HepG2 (cell line): ENCODE data around the gene ANO1. TPM values are rescaled to one million over a fixed set of nuclear protein-coding genes. Genes with fewer than 3 reads are reported as not detected.
A peak's percentile ranks its signal among the peaks of the same experiment; 100 is the strongest.

Experiments
- ATAC-seq: fragments of 200-7000 bp; cut with Tn5 transposase; 3 replicates; pipeline ENCODE4 v1.9.1; 2020; ENCODE audit warnings: mild to moderate bottlenecking, moderate library complexity
- BruUV-seq: library from RNA; stranded (reverse); fragments of 400-500 nt; replicated peaks from 2 replicates; lab custom pipeline; 2021; lab: Mats Ljungman, UMichigan
- CTCF ChIA-PET: fragments of 300-600 bp; formaldehyde crosslinking; extraction: SDS; loops from one replicate; lab custom pipeline; 2021; ENCODE audit warnings: low total read pairs, inconsistent platforms, low intra/inter-chr PET ratio; lab: Yijun Ruan, JAX
- POLR2A ChIA-PET: fragments of 350-600 bp; sonication (Branson Sonifier 250); formaldehyde crosslinking; loops from one replicate; lab custom pipeline; 2020; ENCODE audit warnings: antibody characterized with exemption, inconsistent platforms; lab: Yijun Ruan, JAX
- DNase-seq: peaks from one replicate; pipeline ENCODE4 v3.0.0-alpha.2; 2015; ENCODE audit warnings: low spot score
- FAIRE-seq: peaks from 3 replicates; lab custom pipeline; 2011; peaks lifted over from hg19 to GRCh38; lab: Jason Lieb, UNC
- H2AFZ ChIP-seq: one replicate; pipeline ENCODE4 v1.6.1; 2011; ENCODE audit warnings: low read length, inconsistent platforms
- H3K27ac ChIP-seq: fragments of 300-600 bp; 3 replicates; pipeline ENCODE4 v1.8.0; 2011; ENCODE audit warnings: mixed run types, mild to moderate bottlenecking, mixed read lengths, low read length, inconsistent platforms; ENCODE audit not compliant: insufficient read depth; ENCODE audit errors: extremely low read length
- H3K27me3 ChIP-seq, 2 experiments: fragments of 200-600 bp in 1 of 2; 2 replicates in 1 of 2; 3 replicates in 1 of 2; pipeline versions ENCODE4 v1.6.0 to v1.8.0; 2011; ENCODE audit warnings: low read length in 2 of 2, mild to moderate bottlenecking in 2 of 2, moderate library complexity in 2 of 2, inconsistent platforms in 1 of 2; ENCODE audit not compliant: insufficient read depth in 2 of 2, control insufficient read depth in 1 of 2
- H3K36me3 ChIP-seq, 2 experiments: fragments of 200-600 bp in 1 of 2; replicated peaks in 1 of 2; 2 replicates in 1 of 2; 3 replicates in 1 of 2; pipeline versions ENCODE4 v1.5.1 to v1.8.0; 2011; ENCODE audit warnings: low read length in 2 of 2, inconsistent platforms in 1 of 2; ENCODE audit not compliant: insufficient read depth in 2 of 2, control insufficient read depth in 1 of 2
- H3K4me1 ChIP-seq: 2 replicates; pipeline ENCODE4 v1.5.1; 2012; ENCODE audit warnings: low read length, inconsistent platforms; ENCODE audit not compliant: insufficient read depth
- H3K4me2 ChIP-seq: 2 replicates; pipeline ENCODE4 v1.6.0; 2011; ENCODE audit warnings: low read depth, low read length, inconsistent platforms
- H3K4me3 ChIP-seq, 3 experiments: fragments of 200-600 bp in 1 of 3; sonication (generic), shearing (Covaris generic) in 1 of 3; replicated peaks in 1 of 3; 2 replicates each; pipeline ENCODE4 v1.5.1; 2011 to 2016; ENCODE audit warnings: low read length in 3 of 3, inconsistent platforms in 2 of 3, low read depth in 2 of 3, mild to moderate bottlenecking in 2 of 3, control low read depth in 1 of 3, mixed read lengths in 1 of 3; ENCODE audit not compliant: insufficient read depth in 1 of 3
- H3K79me2 ChIP-seq: one replicate; pipeline ENCODE4 v1.6.1; 2011; ENCODE audit warnings: low read length, inconsistent platforms; ENCODE audit not compliant: insufficient read depth
- H3K9ac ChIP-seq: 2 replicates; pipeline ENCODE4 v1.6.0; 2011; ENCODE audit warnings: mild to moderate bottlenecking, low read depth, low read length, inconsistent platforms; ENCODE audit not compliant: insufficient read depth
- H3K9me3 ChIP-seq: 2 replicates; pipeline ENCODE4 v1.5.1; 2012; ENCODE audit warnings: mild to moderate bottlenecking, low read length
- H4K20me1 ChIP-seq: 2 replicates; pipeline ENCODE4 v1.6.0; 2011; ENCODE audit warnings: inconsistent platforms, mild to moderate bottlenecking, low read length, moderate library complexity; ENCODE audit not compliant: insufficient read depth
- ATAD3A ChIP-seq: sonication (generic); formaldehyde crosslinking; IDR thresholded peaks from 2 replicates; pipeline ENCODE4 v1.4.0; 2020; ENCODE audit warnings: missing genetic modification reagents
- KAT2B ChIP-seq: fragments of 150-350 bp; IDR thresholded peaks from 2 replicates; pipeline ENCODE4 v1.6.1; 2014; ENCODE audit warnings: low read depth, low read length, borderline replicate concordance
- MAZ ChIP-seq, 2 experiments: sonication (generic) in 1 of 2; formaldehyde crosslinking in 1 of 2; IDR thresholded peaks; 2 replicates each; pipeline versions ENCODE4 v1.5.0 to v1.6.1; 2012 to 2020; ENCODE audit warnings: low read depth in 2 of 2, mild to moderate bottlenecking in 2 of 2, borderline replicate concordance in 1 of 2, improper control_type of control experiment in 1 of 2, low read length in 1 of 2, missing genetic modification reagents in 1 of 2, moderate library complexity in 1 of 2
- NAIF1 ChIP-seq: sonication (generic); formaldehyde crosslinking; IDR thresholded peaks from 2 replicates; pipeline ENCODE4 v1.5.0; 2020; ENCODE audit warnings: mild to moderate bottlenecking, missing genetic modification reagents, borderline replicate concordance
- POLR2A ChIP-seq, 2 experiments: IDR thresholded peaks; 2 replicates each; pipeline ENCODE4 v1.6.1; 2011; ENCODE audit warnings: low read depth in 2 of 2, low read length in 2 of 2, mild to moderate bottlenecking in 1 of 2, moderate library complexity in 1 of 2; ENCODE audit not compliant: insufficient read depth in 1 of 2
- SPEN ChIP-seq: sonication (generic); formaldehyde crosslinking; IDR thresholded peaks from 2 replicates; pipeline ENCODE4 v1.5.1; 2020; ENCODE audit warnings: low read depth, mild to moderate bottlenecking, missing genetic modification reagents
- XRCC5 ChIP-seq: fragments of 200-400 bp; formaldehyde crosslinking; optimal IDR thresholded peaks from 2 replicates; pipeline ENCODE3; 2017; ENCODE audit warnings: mild to moderate bottlenecking, low read length
- ZC3H4 ChIP-seq: sonication (generic); formaldehyde crosslinking; IDR thresholded peaks from 2 replicates; pipeline ENCODE4 v1.4.0; 2020; ENCODE audit warnings: missing genetic modification reagents, borderline replicate concordance
- ZNF17 ChIP-seq: sonication (generic); formaldehyde crosslinking; IDR thresholded peaks from 2 replicates; pipeline ENCODE4 v1.5.0; 2020; ENCODE audit warnings: mild to moderate bottlenecking, missing genetic modification reagents
- ZNF367 ChIP-seq: sonication (generic); formaldehyde crosslinking; IDR thresholded peaks from 2 replicates; pipeline ENCODE4 v1.4.0; 2020; ENCODE audit warnings: missing genetic modification reagents, borderline replicate concordance
- ZNF564 ChIP-seq: sonication (generic); formaldehyde crosslinking; IDR thresholded peaks from 2 replicates; pipeline ENCODE4 v1.8.1; 2023; ENCODE audit warnings: mild to moderate bottlenecking, missing genetic modification reagents
- ZNF589 ChIP-seq: sonication (generic); formaldehyde crosslinking; conservative IDR thresholded peaks from 2 replicates; pipeline ENCODE4 v1.8.0; 2022; ENCODE audit warnings: mild to moderate bottlenecking, moderate library complexity, missing genetic modification reagents
- WGBS: methylation state at CpG from one replicate; pipeline ENCODE4 v1.1.6; 2017; ENCODE audit warnings: low lambda C conversion rate; 5-methylcytosine and 5-hydroxymethylcytosine counted together
- in situ Hi-C: cut with HindIII; loops from 2 replicates; pipeline ENCODE4 v1.10.0; 2017; ENCODE audit warnings: low pct_unique_long_range_greater_than_20kb; ENCODE audit not compliant: extremely low pct_ligation_motif_present
- intact Hi-C: fragments of 100-400 bp; cut with micrococcal nuclease; formaldehyde crosslinking; loops from one replicate; pipeline ENCODE4 v1.10.0; 2022; ENCODE audit not compliant: unreplicated experiment
- polyA plus RNA-seq, 8 experiments: library from polyadenylated mRNA; depleted of rRNA in 3 of 8; stranded (reverse) in 7 of 8; unstranded in 1 of 8; fragments of >200 nt; fragmentation: Illumina TruSeq in 4 of 8; extraction: Trizol in 4 of 8; gene quantifications; 2 replicates each; pipeline versions ENCODE4 v1.2.1 to v1.2.3, GENCODE V29; 2011 to 2016; ENCODE audit warnings: low read depth in 4 of 8, missing spikeins in 1 of 8, mixed read lengths in 1 of 8; ENCODE audit not compliant: insufficient read depth in 1 of 8
- total RNA-seq, 5 experiments: library from RNA; depleted of rRNA; stranded (reverse); fragments of >200 nt; fragmentation: Illumina TruSeq; extraction: Trizol; gene quantifications; 2 replicates each; pipeline ENCODE4 v1.2.3, GENCODE V29; 2016; ENCODE audit warnings: low read depth in 1 of 5
- TF ChIP-seq, protein P1 (sequence below): IDR thresholded peaks from 2 replicates; pipeline ENCODE4 v1.6.1; 2016; ENCODE audit warnings: mild to moderate bottlenecking, missing biosample characterization, missing genetic modification reagents
- TF ChIP-seq, protein P2 (sequence below): sonication (generic); formaldehyde crosslinking; IDR thresholded peaks from 2 replicates; pipeline ENCODE4 v1.5.1; 2020; ENCODE audit warnings: mild to moderate bottlenecking, missing genetic modification reagents, moderate library complexity
- TF ChIP-seq, protein P3 (sequence below): IDR thresholded peaks from 2 replicates; pipeline ENCODE4 v1.6.1; 2016; ENCODE audit warnings: low read depth, borderline replicate concordance
- TF ChIP-seq, protein P4 (sequence below): sonication (generic); formaldehyde crosslinking; conservative IDR thresholded peaks from 2 replicates; pipeline ENCODE4 v1.8.0; 2022; ENCODE audit warnings: low read depth, missing genetic modification reagents

The ANO1 gene
- total and polyA plus RNA-seq, 2 of the 13 experiments (the other 11 are each of a cell fraction or from before 2014, with no cell fraction given), result not detected

DNA sequence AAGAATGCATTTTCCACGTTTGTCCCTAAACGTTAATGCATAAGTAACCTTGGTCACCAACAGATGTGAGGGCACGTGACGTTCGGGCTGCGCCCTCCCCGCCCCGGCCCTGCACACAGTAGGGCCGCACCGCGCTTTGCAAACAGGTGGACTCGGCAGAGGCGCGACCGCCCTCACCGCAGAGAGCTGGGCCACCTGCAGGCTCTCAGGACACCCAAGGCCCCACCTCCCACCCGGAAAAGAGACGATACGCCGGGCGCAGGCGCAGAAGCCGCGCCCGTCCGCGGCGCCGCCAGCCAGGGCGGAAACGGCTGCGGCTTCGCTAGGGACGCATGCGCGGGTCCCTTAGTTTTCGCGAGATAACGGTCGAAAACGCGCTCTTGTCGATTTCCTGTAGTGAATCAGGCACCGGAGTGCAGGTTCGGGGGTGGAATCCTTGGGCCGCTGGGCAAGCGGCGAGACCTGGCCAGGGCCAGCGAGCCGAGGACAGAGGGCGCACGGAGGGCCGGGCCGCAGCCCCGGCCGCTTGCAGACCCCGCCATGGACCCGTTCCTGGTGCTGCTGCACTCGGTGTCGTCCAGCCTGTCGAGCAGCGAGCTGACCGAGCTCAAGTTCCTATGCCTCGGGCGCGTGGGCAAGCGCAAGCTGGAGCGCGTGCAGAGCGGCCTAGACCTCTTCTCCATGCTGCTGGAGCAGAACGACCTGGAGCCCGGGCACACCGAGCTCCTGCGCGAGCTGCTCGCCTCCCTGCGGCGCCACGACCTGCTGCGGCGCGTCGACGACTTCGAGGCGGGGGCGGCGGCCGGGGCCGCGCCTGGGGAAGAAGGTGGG lies 125.0 kb downstream of the ANO1 start, which contains the start of gene FADD:
FADD (plus strand) TSS at position 377 of the 831 bp plus-strand sequence; CDS start at position 541, 164 bp downstream.
- Histone ChIP-seq H3K9me3 (peaks cover 11% of the 10 kb centered on the region), H3K4me2 (peak within 1 kb of the TSS; percentile 91), H3K9ac (peak within 1 kb of the TSS; percentile 97), H3K4me1 (peaks cover 19% of the 10 kb centered on the region), H3K27ac (peak within 1 kb of the TSS; percentile 88), H2AFZ (no peak within 1 kb of the TSS), H3K36me3 (peaks cover 9 to 23% of the 10 kb centered on the region in 2 experiments; a peak in 4 of 5 replicates), H4K20me1 (peaks cover 17% of the 10 kb centered on the region; the same call in 1 of the 2 replicates), H3K27me3 (no peaks in the 10 kb centered on the region; a peak in 1 of 5 replicates), H3K4me3 (peak within 1 kb of the TSS; percentile 78 to 90 (median 84)), H3K79me2 (peaks cover 20% of the 10 kb centered on the region)
- DNase-seq, result peak; percentile 91
- BruUV-seq, result no TSS peak
- POLR2A ChIA-PET, result interaction anchor here (0.6 to 2.7 kb wide), 6 partner anchors 9 to 519 kb away, joined by 3 to 14 read pairs (median 3); no protein-coding TSS in a partner anchor
- intact Hi-C loops (loop anchor here (10.0 kb wide), 1 partner anchor 72 kb away; the partner anchor contains the start of gene PPFIA1), in situ Hi-C loops (no loop called here)
- CTCF ChIA-PET, result no interaction called here
- peak; percentile 44 for FAIRE-seq
- ATAC-seq, result peak; percentile 81
- 2% methylated on average over 10 of the region's 91 CpGs for WGBS
- TF ChIP-seq ZNF17 (CRISPR knock-in tag), result no peak
- peak; percentile 77 to 87 for TF ChIP-seq POLR2A (IDR thresholded peaks at IDR 0.05; ENCODE audit: insufficient read depth in 1 of 2, low read depth in 2 of 2, low read length in 2 of 2)
- TF ChIP-seq ZNF589 (CRISPR knock-in tag), result no peak
- 0 out of 2 replicates have a peak, but pooled peaks have one; percentile 41 for TF ChIP-seq ZNF564 (CRISPR knock-in tag)
- TF ChIP-seq, protein P1, sequence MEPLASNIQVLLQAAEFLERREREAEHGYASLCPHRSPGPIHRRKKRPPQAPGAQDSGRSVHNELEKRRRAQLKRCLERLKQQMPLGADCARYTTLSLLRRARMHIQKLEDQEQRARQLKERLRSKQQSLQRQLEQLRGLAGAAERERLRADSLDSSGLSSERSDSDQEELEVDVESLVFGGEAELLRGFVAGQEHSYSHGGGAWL, result peak; percentile 75; the same call in 1 of the 2 replicates
- peak; percentile 79 for TF ChIP-seq SPEN (CRISPR knock-in tag)
- TF ChIP-seq KAT2B, result no peak
- TF ChIP-seq ZNF367 (CRISPR knock-in tag), result no peak
- no peak for TF ChIP-seq MAZ (IDR thresholded peaks at IDR 0.05; ENCODE audit: borderline replicate concordance, low read depth, low read length)
- TF ChIP-seq MAZ (CRISPR knock-in tag; IDR thresholded peaks at IDR 0.05; ENCODE audit: low read depth), result peak; percentile 77
- TF ChIP-seq, protein P2, sequence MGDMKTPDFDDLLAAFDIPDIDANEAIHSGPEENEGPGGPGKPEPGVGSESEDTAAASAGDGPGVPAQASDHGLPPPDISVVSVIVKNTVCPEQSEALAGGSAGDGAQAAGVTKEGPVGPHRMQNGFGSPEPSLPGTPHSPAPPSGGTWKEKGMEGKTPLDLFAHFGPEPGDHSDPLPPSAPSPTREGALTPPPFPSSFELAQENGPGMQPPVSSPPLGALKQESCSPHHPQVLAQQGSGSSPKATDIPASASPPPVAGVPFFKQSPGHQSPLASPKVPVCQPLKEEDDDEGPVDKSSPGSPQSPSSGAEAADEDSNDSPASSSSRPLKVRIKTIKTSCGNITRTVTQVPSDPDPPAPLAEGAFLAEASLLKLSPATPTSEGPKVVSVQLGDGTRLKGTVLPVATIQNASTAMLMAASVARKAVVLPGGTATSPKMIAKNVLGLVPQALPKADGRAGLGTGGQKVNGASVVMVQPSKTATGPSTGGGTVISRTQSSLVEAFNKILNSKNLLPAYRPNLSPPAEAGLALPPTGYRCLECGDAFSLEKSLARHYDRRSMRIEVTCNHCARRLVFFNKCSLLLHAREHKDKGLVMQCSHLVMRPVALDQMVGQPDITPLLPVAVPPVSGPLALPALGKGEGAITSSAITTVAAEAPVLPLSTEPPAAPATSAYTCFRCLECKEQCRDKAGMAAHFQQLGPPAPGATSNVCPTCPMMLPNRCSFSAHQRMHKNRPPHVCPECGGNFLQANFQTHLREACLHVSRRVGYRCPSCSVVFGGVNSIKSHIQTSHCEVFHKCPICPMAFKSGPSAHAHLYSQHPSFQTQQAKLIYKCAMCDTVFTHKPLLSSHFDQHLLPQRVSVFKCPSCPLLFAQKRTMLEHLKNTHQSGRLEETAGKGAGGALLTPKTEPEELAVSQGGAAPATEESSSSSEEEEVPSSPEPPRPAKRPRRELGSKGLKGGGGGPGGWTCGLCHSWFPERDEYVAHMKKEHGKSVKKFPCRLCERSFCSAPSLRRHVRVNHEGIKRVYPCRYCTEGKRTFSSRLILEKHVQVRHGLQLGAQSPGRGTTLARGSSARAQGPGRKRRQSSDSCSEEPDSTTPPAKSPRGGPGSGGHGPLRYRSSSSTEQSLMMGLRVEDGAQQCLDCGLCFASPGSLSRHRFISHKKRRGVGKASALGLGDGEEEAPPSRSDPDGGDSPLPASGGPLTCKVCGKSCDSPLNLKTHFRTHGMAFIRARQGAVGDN (CRISPR knock-in tag), result peak; percentile 84
- no peak for TF ChIP-seq ZC3H4
- no peak for TF ChIP-seq ATAD3A (CRISPR knock-in tag)
- TF ChIP-seq, protein P3, sequence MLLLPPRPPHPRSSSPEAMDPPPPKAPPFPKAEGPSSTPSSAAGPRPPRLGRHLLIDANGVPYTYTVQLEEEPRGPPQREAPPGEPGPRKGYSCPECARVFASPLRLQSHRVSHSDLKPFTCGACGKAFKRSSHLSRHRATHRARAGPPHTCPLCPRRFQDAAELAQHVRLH, result peak; percentile 36; the same call in 1 of the 2 replicates
- TF ChIP-seq XRCC5, result peak; percentile 76
- TF ChIP-seq NAIF1, result no peak
- TF ChIP-seq, protein P4, sequence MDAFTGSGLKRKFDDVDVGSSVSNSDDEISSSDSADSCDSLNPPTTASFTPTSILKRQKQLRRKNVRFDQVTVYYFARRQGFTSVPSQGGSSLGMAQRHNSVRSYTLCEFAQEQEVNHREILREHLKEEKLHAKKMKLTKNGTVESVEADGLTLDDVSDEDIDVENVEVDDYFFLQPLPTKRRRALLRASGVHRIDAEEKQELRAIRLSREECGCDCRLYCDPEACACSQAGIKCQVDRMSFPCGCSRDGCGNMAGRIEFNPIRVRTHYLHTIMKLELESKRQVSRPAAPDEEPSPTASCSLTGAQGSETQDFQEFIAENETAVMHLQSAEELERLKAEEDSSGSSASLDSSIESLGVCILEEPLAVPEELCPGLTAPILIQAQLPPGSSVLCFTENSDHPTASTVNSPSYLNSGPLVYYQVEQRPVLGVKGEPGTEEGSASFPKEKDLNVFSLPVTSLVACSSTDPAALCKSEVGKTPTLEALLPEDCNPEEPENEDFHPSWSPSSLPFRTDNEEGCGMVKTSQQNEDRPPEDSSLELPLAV, result no peak
